HEK293 (cell line): ENCODE results near the gene HOGA1.

Source experiments
- MZF1 ChIP-seq: fragments of 450-650 bp; formaldehyde crosslinking; IDR thresholded peaks from 2 replicates; pipeline ENCODE4 v1.5.1; 2017; ENCODE audit warnings: missing biosample characterization, missing genetic modification characterization, borderline replicate concordance
- REST ChIP-seq: fragments of 450-650 bp; formaldehyde crosslinking; IDR thresholded peaks from 2 replicates; pipeline ENCODE4 v1.5.1; 2016; ENCODE audit warnings: missing biosample characterization, missing genetic modification characterization
- ZBTB1 ChIP-seq: fragments of 450-650 bp; formaldehyde crosslinking; IDR thresholded peaks from 2 replicates; pipeline ENCODE4 v1.5.1; 2016; ENCODE audit warnings: missing biosample characterization, missing genetic modification characterization
- ZBTB11 ChIP-seq: fragments of 450-650 bp; formaldehyde crosslinking; conservative IDR thresholded peaks from 2 replicates; pipeline ENCODE4 v1.5.1; 2016; ENCODE audit warnings: low read depth, missing biosample characterization, missing genetic modification characterization
- ZBTB8A ChIP-seq: fragments of 450-650 bp; formaldehyde crosslinking; IDR thresholded peaks from 2 replicates; pipeline ENCODE4 v1.5.1; 2016; ENCODE audit warnings: missing biosample characterization, missing genetic modification characterization
- ZNF140 ChIP-seq: fragments of 450-650 bp; formaldehyde crosslinking; IDR thresholded peaks from 2 replicates; pipeline ENCODE4 v1.5.1; 2016; ENCODE audit warnings: missing biosample characterization, missing genetic modification characterization
- ZNF18 ChIP-seq: fragments of 450-650 bp; formaldehyde crosslinking; IDR thresholded peaks from 2 replicates; pipeline ENCODE4 v1.5.1; 2016; ENCODE audit warnings: missing biosample characterization, missing genetic modification characterization
- ZNF202 ChIP-seq: fragments of 450-650 bp; formaldehyde crosslinking; IDR thresholded peaks from 2 replicates; pipeline ENCODE4 v1.5.1; 2016; ENCODE audit warnings: missing biosample characterization, missing genetic modification characterization, borderline replicate concordance
- ZNF266 ChIP-seq: fragments of 450-650 bp; formaldehyde crosslinking; IDR thresholded peaks from 2 replicates; pipeline ENCODE4 v1.5.1; 2016; ENCODE audit warnings: missing biosample characterization, missing genetic modification characterization, low read depth
- ZNF292 ChIP-seq: fragments of 450-650 bp; formaldehyde crosslinking; IDR thresholded peaks from 2 replicates; pipeline ENCODE4 v1.5.1; 2016; ENCODE audit warnings: low read depth, missing biosample characterization, missing genetic modification characterization, borderline replicate concordance
- ZNF354C ChIP-seq: fragments of 450-650 bp; formaldehyde crosslinking; IDR thresholded peaks from 2 replicates; pipeline ENCODE4 v1.5.1; 2016; ENCODE audit warnings: missing biosample characterization, missing genetic modification characterization, low read depth, borderline replicate concordance
- ZNF366 ChIP-seq: fragments of 450-650 bp; formaldehyde crosslinking; conservative IDR thresholded peaks from 2 replicates; pipeline ENCODE4 v1.5.1; 2016; ENCODE audit warnings: missing biosample characterization, missing genetic modification characterization
- ZNF404 ChIP-seq: fragments of 450-650 bp; formaldehyde crosslinking; IDR thresholded peaks from 2 replicates; pipeline ENCODE4 v1.5.1; 2017; ENCODE audit warnings: missing biosample characterization, missing genetic modification characterization
- ZNF501 ChIP-seq: fragments of 450-650 bp; formaldehyde crosslinking; IDR thresholded peaks from 2 replicates; pipeline ENCODE4 v1.5.1; 2016; ENCODE audit warnings: missing biosample characterization, missing genetic modification characterization
- ZNF518A ChIP-seq: fragments of 450-650 bp; formaldehyde crosslinking; conservative IDR thresholded peaks from 2 replicates; pipeline ENCODE4 v1.5.1; 2016; ENCODE audit warnings: low read depth, missing biosample characterization, missing genetic modification characterization
- ZNF560 ChIP-seq: fragments of 450-650 bp; formaldehyde crosslinking; IDR thresholded peaks from 2 replicates; pipeline ENCODE4 v1.5.1; 2017; ENCODE audit warnings: missing biosample characterization, missing genetic modification characterization, borderline replicate concordance
- ZNF580 ChIP-seq: fragments of 450-650 bp; formaldehyde crosslinking; IDR thresholded peaks from 2 replicates; pipeline ENCODE4 v1.5.1; 2016; ENCODE audit warnings: missing biosample characterization, missing genetic modification characterization
- ZNF629 ChIP-seq: fragments of 450-650 bp; formaldehyde crosslinking; IDR thresholded peaks from 2 replicates; pipeline ENCODE4 v1.5.1; 2017; ENCODE audit warnings: missing biosample characterization, missing genetic modification characterization
- ZNF639 ChIP-seq: fragments of 450-650 bp; formaldehyde crosslinking; IDR thresholded peaks from 2 replicates; pipeline ENCODE4 v1.5.1; 2016; ENCODE audit warnings: missing biosample characterization, missing genetic modification characterization
- ZNF654 ChIP-seq: fragments of 450-650 bp; formaldehyde crosslinking; IDR thresholded peaks from 2 replicates; pipeline ENCODE4 v1.5.1; 2016; ENCODE audit warnings: low read depth, missing biosample characterization, missing genetic modification characterization
- ZXDB ChIP-seq: fragments of 450-650 bp; formaldehyde crosslinking; IDR thresholded peaks from 2 replicates; pipeline ENCODE4 v1.5.1; 2016; ENCODE audit warnings: missing biosample characterization, missing genetic modification characterization

The HOGA1 gene

GRCh38 chr10:97576487-97576886 lies 7.7 kb upstream of the HOGA1 start (continued):
- peak; percentile 77 for TF ChIP-seq REST (tag by site-specific recombination)
- TF ChIP-seq ZNF639 = peak; percentile 70; the same call in 1 of the 2 replicates
- peak; percentile 78; the same call in 1 of the 2 replicates for TF ChIP-seq ZNF202
- TF ChIP-seq ZXDB (tag by site-specific recombination) = peak; percentile 81; the same call in 1 of the 2 replicates
- TF ChIP-seq MZF1 (tag by site-specific recombination) = peak; percentile 27; the same call in 1 of the 2 replicates
- 0 out of 2 replicates have a peak, but pooled peaks have one; percentile 36 for TF ChIP-seq ZNF366 (tag by site-specific recombination)
- peak; percentile 82; the same call in 1 of the 2 replicates for TF ChIP-seq ZNF501 (tag by site-specific recombination)
- TF ChIP-seq ZBTB1 = 0 out of 2 replicates have a peak, but pooled peaks have one; percentile 53
- peak; percentile 77 for TF ChIP-seq ZNF629 (tag by site-specific recombination)
- 0 out of 2 replicates have a peak, but pooled peaks have one; percentile 32 for TF ChIP-seq ZNF354C (tag by site-specific recombination)
- 0 out of 2 replicates have a peak, but pooled peaks have one; percentile 65 for TF ChIP-seq ZNF404
- peak; percentile 46 for TF ChIP-seq ZNF654 (tag by site-specific recombination)
- peak; percentile 93 for TF ChIP-seq ZNF140 (tag by site-specific recombination)
- peak; percentile 83 for TF ChIP-seq ZBTB11 (tag by site-specific recombination)
- TF ChIP-seq ZNF560 (tag by site-specific recombination) = peak; percentile 86
- TF ChIP-seq ZNF292 (tag by site-specific recombination) = peak; percentile 82; the same call in 1 of the 2 replicates
- TF ChIP-seq ZNF18 (tag by site-specific recombination) = 0 out of 2 replicates have a peak, but pooled peaks have one; percentile 18
- peak; percentile 85 for TF ChIP-seq ZBTB8A (tag by site-specific recombination)
- peak; percentile 86 for TF ChIP-seq ZNF266
- peak; percentile 95 for TF ChIP-seq ZNF518A (tag by site-specific recombination)
- TF ChIP-seq ZNF580 (tag by site-specific recombination) = peak; percentile 56; the same call in 1 of the 2 replicates
